Measurements from ENCODE around the gene MRPL37. TPM values are rescaled to one million over a fixed set of nuclear protein-coding genes. Genes with fewer than 3 reads are reported as not detected.

MRPL37 gene
- total RNA-seq, 2 donors from 2014 or later: 73.7 to 91.5 TPM

GRCh38 chr1:54177726-54178125 lies 22.2 kb upstream of the MRPL37 start:
- Histone ChIP-seq H3K36me3 (no peaks in the 10 kb centered on the region), H3K27ac (no peak overlapping the region), H3K27me3 (replicated peaks; ENCODE audit: insufficient read depth) (no peaks in the 10 kb centered on the region), H3K4me1 (replicated peaks) (no peaks in the 10 kb centered on the region), H3K4me3 (no peak overlapping the region), H3K9me3 (no peaks in the 10 kb centered on the region)
- 88% methylated on average over 8 of the region's 8 CpGs for WGBS
- TF ChIP-seq POLR2AphosphoS5 (IDR thresholded peaks at IDR 0.05) (no peak), POLR2A (IDR thresholded peaks at IDR 0.05) (no peak)
- TF ChIP-seq, protein P1, sequence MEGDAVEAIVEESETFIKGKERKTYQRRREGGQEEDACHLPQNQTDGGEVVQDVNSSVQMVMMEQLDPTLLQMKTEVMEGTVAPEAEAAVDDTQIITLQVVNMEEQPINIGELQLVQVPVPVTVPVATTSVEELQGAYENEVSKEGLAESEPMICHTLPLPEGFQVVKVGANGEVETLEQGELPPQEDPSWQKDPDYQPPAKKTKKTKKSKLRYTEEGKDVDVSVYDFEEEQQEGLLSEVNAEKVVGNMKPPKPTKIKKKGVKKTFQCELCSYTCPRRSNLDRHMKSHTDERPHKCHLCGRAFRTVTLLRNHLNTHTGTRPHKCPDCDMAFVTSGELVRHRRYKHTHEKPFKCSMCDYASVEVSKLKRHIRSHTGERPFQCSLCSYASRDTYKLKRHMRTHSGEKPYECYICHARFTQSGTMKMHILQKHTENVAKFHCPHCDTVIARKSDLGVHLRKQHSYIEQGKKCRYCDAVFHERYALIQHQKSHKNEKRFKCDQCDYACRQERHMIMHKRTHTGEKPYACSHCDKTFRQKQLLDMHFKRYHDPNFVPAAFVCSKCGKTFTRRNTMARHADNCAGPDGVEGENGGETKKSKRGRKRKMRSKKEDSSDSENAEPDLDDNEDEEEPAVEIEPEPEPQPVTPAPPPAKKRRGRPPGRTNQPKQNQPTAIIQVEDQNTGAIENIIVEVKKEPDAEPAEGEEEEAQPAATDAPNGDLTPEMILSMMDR (IDR thresholded peaks at IDR 0.05): no peak
- intact Hi-C loops (cut with DNase I): no loop called here
- no peak for DNase-seq (ENCODE audit: low spot score)

GRCh38 chr1:54178296-54179070 lies 21.5 kb upstream of the MRPL37 start:
- WGBS: 80% methylated on average over 9 of the region's 9 CpGs
- Histone ChIP-seq H3K9me3 (no peaks in the 10 kb centered on the region), H3K27me3 (replicated peaks; ENCODE audit: insufficient read depth) (no peaks in the 10 kb centered on the region), H3K4me3 (no peak overlapping the region), H3K27ac (no peak overlapping the region), H3K36me3 (no peaks in the 10 kb centered on the region), H3K4me1 (replicated peaks) (no peaks in the 10 kb centered on the region)
- no peak for DNase-seq (ENCODE audit: low spot score)
- TF ChIP-seq POLR2A (IDR thresholded peaks at IDR 0.05) (no peak), POLR2AphosphoS5 (IDR thresholded peaks at IDR 0.05) (no peak)
- TF ChIP-seq, protein P1 (IDR thresholded peaks at IDR 0.05): no peak
- intact Hi-C loops (cut with DNase I): no loop called here

DNA sequence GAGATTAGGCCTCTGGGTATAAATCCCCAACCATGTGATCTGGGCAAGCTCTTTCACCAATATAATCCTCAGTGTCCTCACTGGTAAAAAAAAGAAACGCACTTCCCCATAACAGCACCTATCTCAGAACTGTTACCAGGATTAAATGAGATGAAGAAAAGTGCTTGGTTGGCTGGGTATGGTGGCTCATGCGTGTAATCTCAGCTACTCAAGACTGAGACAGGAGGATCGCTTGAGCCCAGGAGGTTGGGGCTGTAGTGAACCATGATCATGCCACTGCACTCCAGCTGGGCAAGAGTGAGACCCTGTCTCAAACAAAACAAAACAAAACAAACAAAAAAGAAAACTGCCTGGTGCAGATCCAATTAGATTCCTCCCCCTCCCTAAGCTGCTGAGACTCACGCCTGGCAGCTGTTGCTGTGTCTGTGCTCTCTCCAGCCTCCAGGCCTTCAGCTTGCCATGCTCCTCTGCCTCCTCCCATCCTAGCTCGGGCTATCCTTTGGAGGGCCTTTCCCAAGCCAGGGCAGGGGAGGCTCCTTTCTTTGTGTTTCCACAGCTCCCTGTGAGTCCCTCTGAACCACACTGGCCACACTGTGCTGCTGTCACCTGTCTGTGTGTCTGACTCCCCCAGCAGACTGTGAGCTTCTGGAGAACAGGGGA lies 19.1 kb upstream of the MRPL37 start:
- TF ChIP-seq POLR2A (IDR thresholded peaks at IDR 0.05) (no peak), POLR2AphosphoS5 (IDR thresholded peaks at IDR 0.05) (no peak)
- TF ChIP-seq, protein P1 (IDR thresholded peaks at IDR 0.05): no peak
- intact Hi-C loops (cut with DNase I): no loop called here
- DNase-seq (ENCODE audit: low spot score): no peak
- no peaks in the 10 kb centered on the region for H3K27me3 ChIP-seq (replicated peaks; ENCODE audit: insufficient read depth)
- H3K4me1 ChIP-seq (replicated peaks): no peaks in the 10 kb centered on the region
- no peak overlapping the region for H3K4me3 ChIP-seq
- H3K27ac ChIP-seq: no peak overlapping the region
- WGBS: 90% methylated on average over 5 of the region's 5 CpGs
- no peaks in the 10 kb centered on the region for H3K9me3 ChIP-seq
- no peaks in the 10 kb centered on the region for H3K36me3 ChIP-seq

DNA sequence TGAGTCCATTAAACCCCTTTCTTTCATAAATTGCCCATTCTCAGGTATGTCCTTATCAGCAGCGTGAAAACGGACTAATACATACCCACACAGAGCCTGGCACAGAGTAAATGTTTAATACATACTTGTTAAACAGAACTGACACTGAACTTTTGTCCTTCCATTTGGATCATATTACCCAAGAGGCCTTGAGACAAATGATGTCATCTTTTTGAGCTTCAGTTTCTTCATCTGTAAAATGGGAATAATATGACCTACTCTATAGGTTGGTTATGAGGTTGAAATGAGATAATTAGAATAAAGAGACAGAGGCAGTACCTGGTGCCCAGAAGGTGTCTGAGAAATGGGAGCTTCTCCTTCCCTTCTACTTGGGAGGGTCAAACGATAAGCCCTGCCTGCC lies 13.9 kb upstream of the MRPL37 start:
- H3K4me3 ChIP-seq: no peak overlapping the region
- no peaks in the 10 kb centered on the region for H3K27me3 ChIP-seq (replicated peaks; ENCODE audit: insufficient read depth)
- TF ChIP-seq POLR2AphosphoS5 (IDR thresholded peaks at IDR 0.05) (no peak), POLR2A (IDR thresholded peaks at IDR 0.05) (no peak)
- TF ChIP-seq, protein P1 (IDR thresholded peaks at IDR 0.05): no peak
- H3K9me3 ChIP-seq: no peaks in the 10 kb centered on the region
- no peak for DNase-seq (ENCODE audit: low spot score)
- H3K27ac ChIP-seq: no peak overlapping the region
- no peaks in the 10 kb centered on the region for H3K4me1 ChIP-seq (replicated peaks)
- H3K36me3 ChIP-seq: no peaks in the 10 kb centered on the region
- intact Hi-C loops (cut with DNase I): no loop called here
- WGBS: 94% methylated on average over 3 of the region's 3 CpGs

All from prostate gland (tissue), 2 donors.